HEK293 (cell line): ENCODE results near the gene ECM1.

Experiments used
- HOXD13 ChIP-seq: sonication (generic); formaldehyde crosslinking; IDR thresholded peaks from 2 replicates; pipeline ENCODE4 v1.8.0; 2022; ENCODE audit warnings: missing genetic modification reagents, borderline replicate concordance
- KLF16 ChIP-seq: fragments of 450-650 bp; formaldehyde crosslinking; IDR thresholded peaks from 2 replicates; pipeline ENCODE4 v1.5.1; 2017; ENCODE audit warnings: missing biosample characterization, missing genetic modification characterization
- MYNN ChIP-seq: fragments of 450-650 bp; formaldehyde crosslinking; IDR thresholded peaks from 2 replicates; pipeline ENCODE4 v1.5.1; 2016; ENCODE audit warnings: missing biosample characterization, missing genetic modification characterization, borderline replicate concordance
- SP7 ChIP-seq: fragments of 450-650 bp; formaldehyde crosslinking; IDR thresholded peaks from 2 replicates; pipeline ENCODE4 v1.5.1; 2016; ENCODE audit warnings: missing biosample characterization, missing genetic modification characterization
- YY1 ChIP-seq: fragments of 450-650 bp; formaldehyde crosslinking; IDR thresholded peaks from 2 replicates; pipeline ENCODE4 v1.5.1; 2018; ENCODE audit warnings: missing biosample characterization, missing genetic modification characterization
- YY2 ChIP-seq: fragments of 450-650 bp; formaldehyde crosslinking; IDR thresholded peaks from 2 replicates; pipeline ENCODE4 v1.5.1; 2016; ENCODE audit warnings: missing biosample characterization, missing genetic modification characterization
- ZBTB8A ChIP-seq: fragments of 450-650 bp; formaldehyde crosslinking; IDR thresholded peaks from 2 replicates; pipeline ENCODE4 v1.5.1; 2016; ENCODE audit warnings: missing biosample characterization, missing genetic modification characterization
- ZFHX2 ChIP-seq: fragments of 450-650 bp; formaldehyde crosslinking; conservative IDR thresholded peaks from 2 replicates; pipeline ENCODE4 v1.5.1; 2016; ENCODE audit warnings: missing biosample characterization, missing genetic modification characterization
- ZFP69B ChIP-seq: fragments of 450-650 bp; formaldehyde crosslinking; IDR thresholded peaks from 2 replicates; pipeline ENCODE4 v1.5.1; 2016; ENCODE audit warnings: missing biosample characterization, missing genetic modification characterization
- ZIC2 ChIP-seq: fragments of 450-650 bp; formaldehyde crosslinking; IDR thresholded peaks from 2 replicates; pipeline ENCODE4 v1.5.1; 2016; ENCODE audit warnings: missing biosample characterization, missing genetic modification characterization
- ZNF10 ChIP-seq: fragments of 450-650 bp; formaldehyde crosslinking; IDR thresholded peaks from 2 replicates; pipeline ENCODE4 v1.5.1; 2017; ENCODE audit warnings: missing biosample characterization, missing genetic modification characterization
- ZNF114 ChIP-seq: fragments of 450-650 bp; formaldehyde crosslinking; IDR thresholded peaks from 2 replicates; pipeline ENCODE4 v1.5.0; 2017; ENCODE audit warnings: missing biosample characterization, missing genetic modification characterization
- ZNF121 ChIP-seq: fragments of 450-650 bp; formaldehyde crosslinking; IDR thresholded peaks from 2 replicates; pipeline ENCODE4 v1.5.1; 2016; ENCODE audit warnings: missing biosample characterization, missing genetic modification characterization
- ZNF169 ChIP-seq: fragments of 450-650 bp; formaldehyde crosslinking; IDR thresholded peaks from 2 replicates; pipeline ENCODE4 v1.5.1; 2016; ENCODE audit warnings: missing biosample characterization, missing genetic modification characterization
- ZNF211 ChIP-seq: fragments of 450-650 bp; formaldehyde crosslinking; IDR thresholded peaks from 2 replicates; pipeline ENCODE4 v1.5.1; 2016; ENCODE audit warnings: low read depth, missing biosample characterization, missing genetic modification characterization
- ZNF223 ChIP-seq: fragments of 450-650 bp; formaldehyde crosslinking; IDR thresholded peaks from 2 replicates; pipeline ENCODE4 v1.5.1; 2016; ENCODE audit warnings: missing biosample characterization, missing genetic modification characterization
- ZNF311 ChIP-seq: fragments of 450-650 bp; formaldehyde crosslinking; IDR thresholded peaks from 2 replicates; pipeline ENCODE4 v1.5.1; 2017; ENCODE audit warnings: missing biosample characterization, missing genetic modification characterization, borderline replicate concordance
- ZNF366 ChIP-seq: fragments of 450-650 bp; formaldehyde crosslinking; conservative IDR thresholded peaks from 2 replicates; pipeline ENCODE4 v1.5.1; 2016; ENCODE audit warnings: missing biosample characterization, missing genetic modification characterization
- ZNF394 ChIP-seq: fragments of 450-650 bp; formaldehyde crosslinking; IDR thresholded peaks from 2 replicates; pipeline ENCODE4 v1.5.1; 2016; ENCODE audit warnings: missing biosample characterization, missing genetic modification characterization, mild to moderate bottlenecking, moderate library complexity, borderline replicate concordance
- ZNF433 ChIP-seq: fragments of 450-650 bp; formaldehyde crosslinking; IDR thresholded peaks from 2 replicates; pipeline ENCODE4 v1.5.1; 2016; ENCODE audit warnings: missing biosample characterization, missing genetic modification characterization, low read depth
- ZNF521 ChIP-seq: fragments of 450-650 bp; formaldehyde crosslinking; IDR thresholded peaks from 2 replicates; pipeline ENCODE4 v1.5.1; 2017; ENCODE audit warnings: missing biosample characterization, mild to moderate bottlenecking, missing genetic modification characterization
- ZNF529 ChIP-seq: fragments of 450-650 bp; formaldehyde crosslinking; IDR thresholded peaks from 2 replicates; pipeline ENCODE4 v1.5.1; 2017; ENCODE audit warnings: missing genetic modification characterization, missing biosample characterization; ENCODE audit not compliant: insufficient replicate concordance
- ZNF571 ChIP-seq: fragments of 450-650 bp; formaldehyde crosslinking; IDR thresholded peaks from 2 replicates; pipeline ENCODE4 v1.5.0; 2017; ENCODE audit warnings: missing biosample characterization, missing genetic modification characterization
- ZNF585B ChIP-seq: fragments of 450-650 bp; formaldehyde crosslinking; IDR thresholded peaks from 2 replicates; pipeline ENCODE4 v1.5.1; 2016; ENCODE audit warnings: missing biosample characterization, missing genetic modification characterization
- ZNF600 ChIP-seq: fragments of 450-650 bp; formaldehyde crosslinking; IDR thresholded peaks from 2 replicates; pipeline ENCODE4 v1.5.1; 2016; ENCODE audit warnings: missing biosample characterization, missing genetic modification characterization
- ZNF791 ChIP-seq: fragments of 450-650 bp; formaldehyde crosslinking; IDR thresholded peaks from 2 replicates; pipeline ENCODE4 v1.5.1; 2016; ENCODE audit warnings: missing biosample characterization, missing genetic modification characterization
- ZSCAN16 ChIP-seq: fragments of 450-650 bp; formaldehyde crosslinking; IDR thresholded peaks from 2 replicates; pipeline ENCODE4 v1.5.1; 2016; ENCODE audit warnings: missing biosample characterization, missing genetic modification characterization
- TF ChIP-seq, protein P1 (sequence below): fragments of 450-650 bp; formaldehyde crosslinking; IDR thresholded peaks from 2 replicates; pipeline ENCODE4 v1.5.1; 2016; ENCODE audit warnings: missing biosample characterization, missing genetic modification characterization
- TF ChIP-seq, protein P2 (sequence below): fragments of 450-650 bp; formaldehyde crosslinking; IDR thresholded peaks from 2 replicates; pipeline ENCODE4 v1.5.1; 2016; ENCODE audit warnings: missing biosample characterization, missing genetic modification characterization
- TF ChIP-seq, protein P3 (sequence below): fragments of 450-650 bp; formaldehyde crosslinking; IDR thresholded peaks from 2 replicates; pipeline ENCODE4 v1.5.1; 2016; ENCODE audit warnings: missing biosample characterization, missing genetic modification characterization
- TF ChIP-seq, protein P4 (sequence below): fragments of 450-650 bp; IDR thresholded peaks from 2 replicates; pipeline ENCODE4 v1.5.1; 2018; ENCODE audit warnings: missing biosample characterization, mild to moderate bottlenecking, missing genetic modification characterization
- TF ChIP-seq, protein P5 (sequence below): fragments of 450-650 bp; formaldehyde crosslinking; IDR thresholded peaks from 2 replicates; pipeline ENCODE4 v1.5.1; 2016; ENCODE audit warnings: missing biosample characterization, missing genetic modification characterization

ECM1 gene

DNA sequence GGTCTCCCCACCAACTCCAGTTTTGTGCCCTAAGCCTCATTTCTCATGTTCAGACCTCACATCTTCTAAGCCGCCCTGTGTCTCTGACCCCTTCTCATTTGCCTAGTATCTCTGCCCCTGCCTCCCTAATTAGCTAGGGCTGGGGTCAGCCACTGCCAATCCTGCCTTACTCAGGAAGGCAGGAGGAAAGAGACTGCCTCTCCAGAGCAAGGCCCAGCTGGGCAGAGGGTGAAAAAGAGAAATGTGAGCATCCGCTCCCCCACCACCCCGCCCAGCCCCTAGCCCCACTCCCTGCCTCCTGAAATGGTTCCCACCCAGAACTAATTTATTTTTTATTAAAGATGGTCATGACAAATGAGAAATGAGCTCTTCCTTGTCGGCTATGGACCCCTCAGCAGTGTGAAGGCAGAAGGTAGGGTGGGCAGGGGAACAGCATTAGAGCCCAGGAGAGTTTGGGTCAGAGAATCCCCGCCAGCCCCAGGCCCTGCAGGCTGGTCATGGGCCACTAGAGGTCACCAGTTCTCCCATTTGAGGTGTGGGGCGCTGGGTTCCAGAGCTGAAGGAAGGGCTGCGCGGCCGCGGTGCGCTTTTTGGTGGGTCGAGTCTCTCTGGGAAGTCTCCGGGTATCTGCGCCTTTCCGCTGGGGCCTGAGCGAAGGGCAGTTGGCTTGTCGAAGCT, 52.8 kb downstream of the ECM1 start (continued):
- TF ChIP-seq, protein P1, sequence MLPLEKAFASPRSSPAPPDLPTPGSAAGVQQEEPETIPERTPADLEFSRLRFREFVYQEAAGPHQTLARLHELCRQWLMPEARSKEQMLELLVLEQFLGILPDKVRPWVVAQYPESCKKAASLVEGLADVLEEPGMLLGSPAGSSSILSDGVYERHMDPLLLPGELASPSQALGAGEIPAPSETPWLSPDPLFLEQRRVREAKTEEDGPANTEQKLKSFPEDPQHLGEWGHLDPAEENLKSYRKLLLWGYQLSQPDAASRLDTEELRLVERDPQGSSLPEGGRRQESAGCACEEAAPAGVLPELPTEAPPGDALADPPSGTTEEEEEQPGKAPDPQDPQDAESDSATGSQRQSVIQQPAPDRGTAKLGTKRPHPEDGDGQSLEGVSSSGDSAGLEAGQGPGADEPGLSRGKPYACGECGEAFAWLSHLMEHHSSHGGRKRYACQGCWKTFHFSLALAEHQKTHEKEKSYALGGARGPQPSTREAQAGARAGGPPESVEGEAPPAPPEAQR: no peak
- TF ChIP-seq ZBTB8A (tag by site-specific recombination): peak; percentile 92
- no peak for TF ChIP-seq ZNF311 (tag by site-specific recombination)
- no peak for TF ChIP-seq SP7
- TF ChIP-seq MYNN (tag by site-specific recombination): no peak
- no peak for TF ChIP-seq ZNF114
- TF ChIP-seq ZNF223: no peak
- TF ChIP-seq YY2 (tag by site-specific recombination): no peak
- no peak for TF ChIP-seq ZNF169 (tag by site-specific recombination)
- TF ChIP-seq ZNF10 (tag by site-specific recombination): no peak
- no peak for TF ChIP-seq ZNF394
- no peak for TF ChIP-seq ZNF211
- TF ChIP-seq YY1: no peak
- TF ChIP-seq ZNF791: no peak
- TF ChIP-seq, protein P2, sequence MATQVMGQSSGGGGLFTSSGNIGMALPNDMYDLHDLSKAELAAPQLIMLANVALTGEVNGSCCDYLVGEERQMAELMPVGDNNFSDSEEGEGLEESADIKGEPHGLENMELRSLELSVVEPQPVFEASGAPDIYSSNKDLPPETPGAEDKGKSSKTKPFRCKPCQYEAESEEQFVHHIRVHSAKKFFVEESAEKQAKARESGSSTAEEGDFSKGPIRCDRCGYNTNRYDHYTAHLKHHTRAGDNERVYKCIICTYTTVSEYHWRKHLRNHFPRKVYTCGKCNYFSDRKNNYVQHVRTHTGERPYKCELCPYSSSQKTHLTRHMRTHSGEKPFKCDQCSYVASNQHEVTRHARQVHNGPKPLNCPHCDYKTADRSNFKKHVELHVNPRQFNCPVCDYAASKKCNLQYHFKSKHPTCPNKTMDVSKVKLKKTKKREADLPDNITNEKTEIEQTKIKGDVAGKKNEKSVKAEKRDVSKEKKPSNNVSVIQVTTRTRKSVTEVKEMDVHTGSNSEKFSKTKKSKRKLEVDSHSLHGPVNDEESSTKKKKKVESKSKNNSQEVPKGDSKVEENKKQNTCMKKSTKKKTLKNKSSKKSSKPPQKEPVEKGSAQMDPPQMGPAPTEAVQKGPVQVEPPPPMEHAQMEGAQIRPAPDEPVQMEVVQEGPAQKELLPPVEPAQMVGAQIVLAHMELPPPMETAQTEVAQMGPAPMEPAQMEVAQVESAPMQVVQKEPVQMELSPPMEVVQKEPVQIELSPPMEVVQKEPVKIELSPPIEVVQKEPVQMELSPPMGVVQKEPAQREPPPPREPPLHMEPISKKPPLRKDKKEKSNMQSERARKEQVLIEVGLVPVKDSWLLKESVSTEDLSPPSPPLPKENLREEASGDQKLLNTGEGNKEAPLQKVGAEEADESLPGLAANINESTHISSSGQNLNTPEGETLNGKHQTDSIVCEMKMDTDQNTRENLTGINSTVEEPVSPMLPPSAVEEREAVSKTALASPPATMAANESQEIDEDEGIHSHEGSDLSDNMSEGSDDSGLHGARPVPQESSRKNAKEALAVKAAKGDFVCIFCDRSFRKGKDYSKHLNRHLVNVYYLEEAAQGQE (tag by site-specific recombination): no peak
- TF ChIP-seq KLF16: 0 out of 2 replicates have a peak, but pooled peaks have one; percentile 6
- TF ChIP-seq ZNF433: no peak
- no peak for TF ChIP-seq HOXD13 (CRISPR knock-in tag)
- no peak for TF ChIP-seq ZFHX2 (tag by site-specific recombination)
- no peak for TF ChIP-seq ZNF529 (tag by site-specific recombination)
- TF ChIP-seq, protein P3, sequence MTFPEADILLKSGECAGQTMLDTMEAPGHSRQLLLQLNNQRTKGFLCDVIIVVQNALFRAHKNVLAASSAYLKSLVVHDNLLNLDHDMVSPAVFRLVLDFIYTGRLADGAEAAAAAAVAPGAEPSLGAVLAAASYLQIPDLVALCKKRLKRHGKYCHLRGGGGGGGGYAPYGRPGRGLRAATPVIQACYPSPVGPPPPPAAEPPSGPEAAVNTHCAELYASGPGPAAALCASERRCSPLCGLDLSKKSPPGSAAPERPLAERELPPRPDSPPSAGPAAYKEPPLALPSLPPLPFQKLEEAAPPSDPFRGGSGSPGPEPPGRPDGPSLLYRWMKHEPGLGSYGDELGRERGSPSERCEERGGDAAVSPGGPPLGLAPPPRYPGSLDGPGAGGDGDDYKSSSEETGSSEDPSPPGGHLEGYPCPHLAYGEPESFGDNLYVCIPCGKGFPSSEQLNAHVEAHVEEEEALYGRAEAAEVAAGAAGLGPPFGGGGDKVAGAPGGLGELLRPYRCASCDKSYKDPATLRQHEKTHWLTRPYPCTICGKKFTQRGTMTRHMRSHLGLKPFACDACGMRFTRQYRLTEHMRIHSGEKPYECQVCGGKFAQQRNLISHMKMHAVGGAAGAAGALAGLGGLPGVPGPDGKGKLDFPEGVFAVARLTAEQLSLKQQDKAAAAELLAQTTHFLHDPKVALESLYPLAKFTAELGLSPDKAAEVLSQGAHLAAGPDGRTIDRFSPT (tag by site-specific recombination): no peak
- TF ChIP-seq ZNF366: no peak; the same call in 1 of the 2 replicates
- no peak for TF ChIP-seq ZNF585B
- TF ChIP-seq, protein P4, sequence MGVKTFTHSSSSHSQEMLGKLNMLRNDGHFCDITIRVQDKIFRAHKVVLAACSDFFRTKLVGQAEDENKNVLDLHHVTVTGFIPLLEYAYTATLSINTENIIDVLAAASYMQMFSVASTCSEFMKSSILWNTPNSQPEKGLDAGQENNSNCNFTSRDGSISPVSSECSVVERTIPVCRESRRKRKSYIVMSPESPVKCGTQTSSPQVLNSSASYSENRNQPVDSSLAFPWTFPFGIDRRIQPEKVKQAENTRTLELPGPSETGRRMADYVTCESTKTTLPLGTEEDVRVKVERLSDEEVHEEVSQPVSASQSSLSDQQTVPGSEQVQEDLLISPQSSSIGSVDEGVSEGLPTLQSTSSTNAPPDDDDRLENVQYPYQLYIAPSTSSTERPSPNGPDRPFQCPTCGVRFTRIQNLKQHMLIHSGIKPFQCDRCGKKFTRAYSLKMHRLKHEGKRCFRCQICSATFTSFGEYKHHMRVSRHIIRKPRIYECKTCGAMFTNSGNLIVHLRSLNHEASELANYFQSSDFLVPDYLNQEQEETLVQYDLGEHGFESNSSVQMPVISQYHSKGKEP: no peak
- no peak for TF ChIP-seq ZFP69B
- TF ChIP-seq ZSCAN16 (tag by site-specific recombination): no peak
- no peak for TF ChIP-seq ZNF600 (tag by site-specific recombination)
- TF ChIP-seq ZNF571 (tag by site-specific recombination): no peak
- no peak for TF ChIP-seq ZNF121 (tag by site-specific recombination)
- TF ChIP-seq ZNF521 (tag by site-specific recombination): no peak
- TF ChIP-seq, protein P5, sequence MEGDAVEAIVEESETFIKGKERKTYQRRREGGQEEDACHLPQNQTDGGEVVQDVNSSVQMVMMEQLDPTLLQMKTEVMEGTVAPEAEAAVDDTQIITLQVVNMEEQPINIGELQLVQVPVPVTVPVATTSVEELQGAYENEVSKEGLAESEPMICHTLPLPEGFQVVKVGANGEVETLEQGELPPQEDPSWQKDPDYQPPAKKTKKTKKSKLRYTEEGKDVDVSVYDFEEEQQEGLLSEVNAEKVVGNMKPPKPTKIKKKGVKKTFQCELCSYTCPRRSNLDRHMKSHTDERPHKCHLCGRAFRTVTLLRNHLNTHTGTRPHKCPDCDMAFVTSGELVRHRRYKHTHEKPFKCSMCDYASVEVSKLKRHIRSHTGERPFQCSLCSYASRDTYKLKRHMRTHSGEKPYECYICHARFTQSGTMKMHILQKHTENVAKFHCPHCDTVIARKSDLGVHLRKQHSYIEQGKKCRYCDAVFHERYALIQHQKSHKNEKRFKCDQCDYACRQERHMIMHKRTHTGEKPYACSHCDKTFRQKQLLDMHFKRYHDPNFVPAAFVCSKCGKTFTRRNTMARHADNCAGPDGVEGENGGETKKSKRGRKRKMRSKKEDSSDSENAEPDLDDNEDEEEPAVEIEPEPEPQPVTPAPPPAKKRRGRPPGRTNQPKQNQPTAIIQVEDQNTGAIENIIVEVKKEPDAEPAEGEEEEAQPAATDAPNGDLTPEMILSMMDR (tag by site-specific recombination): peak; percentile 81
- TF ChIP-seq ZIC2 (tag by site-specific recombination): no peak
